GM18499 (cell line): ENCODE results near the gene KATNAL1.
"Not testable (repeated sequence)": the region's sequence is repeated elsewhere in the genome, so short reads cannot be mapped to it uniquely, and the experiment has no call there.

Experiments
- ATAC-seq: cut with Tn5 transposase; IDR thresholded peaks from one replicate; pipeline ENCODE4 v1.9.1; 2021; ENCODE audit warnings: moderate number of reproducible peaks; ENCODE audit not compliant: insufficient read depth, unreplicated experiment

KATNAL1 gene

DNA sequence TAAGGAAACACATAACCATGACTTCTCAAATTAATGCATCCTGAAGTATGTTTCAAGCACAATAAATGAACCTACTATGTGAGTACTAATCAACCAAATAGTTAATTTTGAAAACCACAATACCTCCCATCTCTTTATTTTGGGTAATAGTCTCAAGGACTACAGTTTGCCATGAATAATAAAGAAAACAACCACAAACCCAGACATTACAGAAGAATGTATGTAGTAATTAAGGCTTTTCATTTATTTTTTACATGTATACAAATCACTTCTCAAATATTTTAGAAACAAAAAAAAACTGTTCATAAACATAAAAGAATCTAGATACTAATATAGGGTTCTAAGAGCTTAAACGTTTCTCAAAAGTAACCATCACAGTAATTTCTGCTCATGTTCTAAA is 6.8 kb downstream of the KATNAL1 start:
- no peak for ATAC-seq

DNA sequence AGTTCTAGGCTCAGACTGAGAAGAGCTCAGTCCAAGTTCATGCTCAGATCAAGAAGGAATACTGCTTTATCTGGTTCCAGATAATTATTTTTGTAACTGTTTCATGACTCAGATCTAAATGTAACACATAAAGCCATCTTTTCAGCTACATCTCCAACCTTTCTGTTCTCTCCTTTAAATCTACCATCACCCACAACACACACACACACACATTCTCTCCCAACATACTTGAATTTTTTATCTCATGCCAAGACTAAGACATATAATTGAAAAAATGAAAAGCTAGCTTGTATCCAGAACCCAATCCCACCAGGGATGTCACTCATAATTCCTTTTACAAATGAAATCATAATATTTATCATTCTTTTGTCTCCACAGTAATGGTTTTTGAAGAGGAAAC is 7.6 kb downstream of the KATNAL1 start:
- ATAC-seq, result no peak

DNA sequence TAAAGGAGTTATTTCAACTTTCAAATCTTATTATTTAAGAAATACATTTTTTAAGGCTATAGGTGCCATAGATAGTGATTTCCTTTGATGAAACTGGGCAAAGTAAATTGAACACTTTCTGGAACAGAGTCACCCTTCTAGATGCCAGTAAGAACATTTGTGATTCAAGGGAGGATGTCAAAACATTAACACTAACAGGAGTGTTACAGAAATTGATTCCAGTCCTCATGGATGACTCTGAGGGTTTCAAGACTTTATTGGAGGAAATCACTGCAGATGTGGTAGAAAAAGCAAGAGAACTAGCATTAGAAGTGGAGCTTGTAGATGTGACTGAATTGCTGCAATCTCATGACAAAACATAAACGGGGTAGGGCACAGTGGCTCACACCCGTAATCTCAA is 12.2 kb downstream of the KATNAL1 start:
- no peak for ATAC-seq

DNA sequence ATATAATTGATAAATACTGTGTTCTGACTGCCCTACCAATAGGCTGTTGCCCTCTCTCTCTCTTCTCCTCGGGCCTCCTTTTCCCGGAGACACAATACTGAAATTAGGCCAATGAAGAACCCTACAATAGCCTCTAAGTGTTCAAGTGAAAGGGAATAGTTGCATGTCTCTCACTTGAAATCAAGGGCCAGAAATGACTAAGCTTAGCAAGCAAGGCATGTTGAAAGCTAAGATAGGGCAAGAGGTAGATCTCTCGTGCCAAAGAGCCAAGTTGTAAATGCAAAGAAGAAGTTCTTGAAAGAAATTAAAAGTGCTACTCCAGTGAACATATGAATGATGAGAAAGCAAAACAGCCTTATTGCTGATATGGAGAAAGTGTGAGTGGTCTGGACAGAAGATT is 13.3 kb downstream of the KATNAL1 start:
- ATAC-seq, result no peak

DNA sequence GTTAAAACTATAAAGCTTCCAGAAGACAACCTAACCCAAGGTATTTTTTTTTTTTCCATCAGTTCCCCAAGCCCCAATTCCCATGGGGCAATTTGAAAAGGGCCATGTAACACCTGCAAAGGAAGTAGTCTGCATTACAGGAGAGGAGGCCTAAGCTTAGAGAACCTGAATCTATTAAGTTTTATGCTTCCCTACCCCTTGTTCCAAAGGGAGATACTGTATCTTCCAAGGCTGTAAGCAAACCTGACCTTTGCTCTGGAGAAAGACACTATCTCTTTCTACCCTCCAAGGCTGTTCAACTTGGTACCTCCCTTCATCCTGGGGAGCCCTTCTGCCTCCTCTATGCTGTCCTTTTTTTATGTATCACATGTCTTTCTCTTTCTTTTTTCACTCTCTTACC is 15.0 kb downstream of the KATNAL1 start:
- no peak for ATAC-seq

DNA sequence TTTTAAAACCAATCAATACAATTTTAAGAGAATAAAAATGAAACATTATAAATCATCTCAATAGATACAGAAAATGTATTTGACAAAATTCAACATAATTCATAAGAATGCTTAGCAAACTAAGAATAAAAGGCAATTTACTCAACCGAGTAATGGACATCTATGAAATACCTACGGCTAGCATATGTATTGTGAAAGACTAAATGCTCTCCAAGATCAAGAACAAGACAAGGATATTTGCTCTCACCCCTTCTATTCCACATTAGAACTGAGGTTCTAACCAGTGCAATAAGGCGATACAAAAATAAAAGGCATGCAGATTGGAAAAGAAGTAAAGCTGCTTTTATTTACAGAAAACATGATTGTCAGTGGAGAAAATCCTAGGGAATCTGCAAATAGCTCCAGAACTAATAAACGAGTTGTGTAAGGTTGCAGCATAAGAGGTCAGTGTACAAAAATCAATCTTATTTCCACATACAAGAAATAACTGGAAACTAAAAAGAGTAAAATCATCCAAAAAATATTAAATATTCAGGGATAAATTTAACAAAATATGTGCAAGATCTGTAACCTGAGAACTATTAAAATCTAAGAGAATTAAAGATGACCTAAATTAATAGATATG is 16.4 kb downstream of the KATNAL1 start:
- ATAC-seq, result no peak

DNA sequence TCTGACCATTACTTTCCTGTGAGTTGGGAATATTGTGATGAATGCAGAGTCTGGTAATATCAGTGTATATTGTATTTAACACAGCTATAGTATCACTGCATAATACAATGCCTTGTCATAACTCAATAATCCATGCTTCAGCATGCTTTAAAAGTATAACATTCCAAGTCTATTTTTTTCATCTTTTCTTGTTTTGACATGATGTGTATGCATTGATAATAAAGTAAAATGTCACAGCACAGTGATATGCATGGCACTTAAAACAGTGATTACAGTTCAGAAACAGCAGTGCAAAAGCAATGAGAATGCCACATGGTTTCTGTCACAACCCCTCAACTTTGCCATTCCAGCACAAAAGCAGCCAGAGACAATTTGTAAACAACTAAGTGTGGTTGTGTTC is 17.8 kb downstream of the KATNAL1 start:
- no peak for ATAC-seq

DNA sequence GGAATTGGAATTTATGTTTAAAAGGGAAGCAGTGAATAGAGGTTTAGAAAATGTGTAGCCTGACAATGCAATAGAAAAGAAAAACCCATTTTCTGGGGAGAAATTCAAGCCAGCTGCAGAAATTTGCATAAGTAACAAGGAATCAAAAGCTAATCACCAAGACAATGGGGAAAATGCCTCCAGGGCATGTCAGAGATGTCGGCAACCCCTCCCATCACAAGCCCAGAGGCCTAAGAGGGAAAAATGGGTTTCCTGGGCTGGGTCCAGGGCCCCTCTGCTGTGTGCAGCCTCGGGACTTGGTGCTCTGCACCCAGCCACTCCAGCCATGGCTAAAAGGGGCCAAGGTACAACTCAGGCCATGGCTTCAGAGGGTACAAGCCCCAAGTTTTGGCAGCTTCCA is 21.3 kb downstream of the KATNAL1 start:
- ATAC-seq, result not testable (repeated sequence)

DNA sequence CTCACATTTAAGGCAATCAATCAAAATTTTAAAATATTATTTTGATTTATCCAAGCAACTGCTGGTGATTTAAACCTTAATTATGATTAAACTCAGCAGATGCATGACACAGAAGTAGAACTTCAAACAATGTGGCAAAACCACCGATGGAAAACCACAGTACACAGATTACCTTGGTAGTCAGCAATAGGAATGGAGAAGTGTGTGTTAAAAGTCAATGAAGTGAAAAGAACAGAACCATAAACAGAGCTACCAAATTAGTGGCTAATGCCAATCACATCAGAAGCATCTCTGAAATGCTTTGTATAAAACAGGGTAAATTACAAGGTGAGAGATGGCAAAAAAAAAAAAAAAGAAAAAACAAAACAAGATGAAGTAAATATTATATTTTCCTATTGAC is 31.2 kb downstream of the KATNAL1 start:
- ATAC-seq, result no peak

DNA sequence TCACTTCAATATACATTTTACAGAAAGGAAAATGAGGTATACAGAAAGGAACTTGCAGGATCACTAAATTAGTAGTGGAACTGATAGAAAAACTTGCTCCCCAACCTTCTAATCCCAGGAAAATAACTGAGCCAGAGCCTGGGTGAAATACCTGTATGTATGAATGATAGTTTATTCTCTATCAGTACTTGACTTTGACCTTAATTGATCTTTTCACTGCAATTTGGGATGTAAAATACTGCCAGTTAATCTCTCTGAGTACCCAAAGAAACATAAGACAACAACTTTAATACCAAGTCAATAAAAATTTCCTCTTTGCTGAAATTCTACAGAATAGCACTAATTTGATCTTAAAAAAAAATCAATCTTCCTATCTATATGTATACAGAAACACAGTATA is 33.3 kb downstream of the KATNAL1 start:
- ATAC-seq, result no peak

DNA sequence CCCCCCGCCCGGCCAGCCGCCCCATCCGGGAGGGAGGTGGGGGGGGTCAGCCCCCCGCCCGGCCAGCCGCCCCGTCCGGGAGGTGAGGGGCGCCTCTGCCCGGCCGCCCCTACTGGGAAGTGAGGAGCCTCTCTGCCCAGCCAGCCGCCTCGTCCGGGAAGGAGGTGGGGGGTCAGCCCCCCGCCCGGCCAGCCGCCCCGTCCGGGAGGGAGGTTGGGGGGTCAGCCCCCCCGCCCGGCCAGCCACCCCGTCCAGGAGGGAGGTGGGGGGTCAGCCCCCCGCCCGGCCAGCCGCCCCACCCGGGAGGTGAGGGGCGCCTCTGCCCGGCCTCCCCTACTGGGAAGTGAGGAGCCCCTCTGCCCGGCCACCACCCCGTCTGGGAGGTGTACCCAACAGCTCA is 37.3 kb downstream of the KATNAL1 start:
- not testable (repeated sequence) for ATAC-seq

DNA sequence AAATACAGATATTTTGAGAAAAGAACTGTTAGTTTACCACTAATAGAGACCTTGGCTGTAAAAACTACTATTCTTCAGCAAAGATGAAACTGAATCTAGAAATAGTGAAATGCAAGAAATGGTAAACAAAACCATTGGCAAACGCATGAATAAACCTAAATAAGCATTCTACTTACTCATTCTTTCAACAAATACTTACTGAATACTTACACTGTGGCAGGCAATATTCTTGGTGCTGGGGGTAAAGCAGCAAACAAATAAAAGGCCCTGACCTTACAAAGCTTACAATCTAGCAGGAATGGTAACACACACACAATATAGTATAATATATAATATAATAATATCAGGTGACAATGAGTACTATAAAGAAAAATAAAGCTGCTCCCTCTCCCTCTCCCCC is 38.7 kb downstream of the KATNAL1 start:
- no peak for ATAC-seq

DNA sequence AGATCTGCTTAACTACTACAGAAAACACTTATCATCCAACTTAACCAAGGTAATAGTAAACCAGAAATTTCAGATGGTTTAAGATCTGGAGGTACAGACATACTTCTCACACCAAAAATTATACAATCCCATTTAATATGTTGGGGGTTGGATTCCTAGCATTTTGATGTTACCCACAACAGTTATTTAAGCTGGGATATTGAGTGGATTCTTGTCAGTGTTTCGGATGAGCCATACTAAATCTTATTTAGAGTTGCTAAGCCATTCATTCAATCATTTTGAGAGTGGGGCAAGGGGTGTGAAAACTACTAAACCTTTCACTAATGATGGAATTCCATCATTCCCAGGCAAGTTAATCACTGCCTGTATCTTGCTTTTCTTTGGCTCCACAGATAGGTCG is 40.6 kb downstream of the KATNAL1 start:
- no peak for ATAC-seq

DNA sequence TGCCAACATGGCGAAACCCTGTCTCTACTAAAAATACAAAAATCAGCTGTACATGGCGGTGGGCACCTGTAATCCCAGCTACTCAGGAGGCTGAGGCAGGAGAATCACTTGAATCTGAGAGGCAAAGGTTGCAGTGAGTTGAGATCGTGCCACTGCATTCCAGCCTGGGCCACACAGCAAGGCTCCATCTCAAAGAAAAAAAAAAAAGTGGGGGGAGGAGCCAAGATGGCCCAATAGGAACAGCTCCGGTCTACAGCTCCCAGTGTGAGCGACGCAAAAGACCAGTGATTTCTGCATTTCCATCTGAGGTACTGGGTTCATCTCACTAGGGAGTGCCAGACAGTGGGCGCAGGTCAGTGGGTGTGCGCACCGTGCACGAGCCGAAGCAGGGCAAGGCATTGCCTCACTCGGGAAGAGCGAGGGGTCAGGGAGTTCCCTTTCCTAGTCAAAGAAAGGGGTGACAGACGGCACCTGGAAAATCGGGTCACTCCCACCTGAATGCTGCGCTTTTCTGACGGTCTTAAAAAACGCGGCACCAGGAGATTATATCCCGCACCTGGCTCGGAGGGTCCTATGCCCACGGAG is 48.1 kb downstream of the KATNAL1 start:
- not testable (repeated sequence) for ATAC-seq

DNA sequence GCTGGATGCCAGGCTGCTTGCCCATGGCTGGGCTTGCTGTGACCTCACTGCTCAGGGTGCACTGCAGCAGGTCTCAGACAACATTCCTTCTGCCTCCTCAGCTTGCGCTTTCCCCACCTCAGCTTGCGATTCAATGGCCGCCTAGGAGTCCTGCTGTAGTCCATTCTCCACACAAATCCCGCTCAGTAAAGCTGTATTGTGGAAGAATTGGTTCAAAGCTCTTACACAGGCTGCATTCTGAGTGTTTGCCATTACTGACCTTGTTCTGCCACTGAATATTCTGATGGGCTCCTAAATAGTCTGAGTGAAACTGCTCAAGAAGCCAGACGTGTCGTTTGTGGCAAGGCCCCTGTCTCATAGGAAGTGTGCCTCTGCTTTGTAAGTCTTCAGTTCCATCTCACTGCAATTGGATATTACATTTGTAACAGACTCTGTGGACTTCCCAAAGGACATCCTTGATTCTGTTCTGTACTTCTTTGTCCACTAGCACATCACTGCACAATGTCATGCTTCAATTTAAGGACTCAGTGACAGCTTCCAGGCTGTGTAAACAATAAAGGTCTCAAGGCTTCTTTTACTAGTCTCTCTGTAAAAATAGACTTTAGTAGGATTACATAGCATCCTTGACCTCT is 49.8 kb downstream of the KATNAL1 start:
- ATAC-seq, result no peak

DNA sequence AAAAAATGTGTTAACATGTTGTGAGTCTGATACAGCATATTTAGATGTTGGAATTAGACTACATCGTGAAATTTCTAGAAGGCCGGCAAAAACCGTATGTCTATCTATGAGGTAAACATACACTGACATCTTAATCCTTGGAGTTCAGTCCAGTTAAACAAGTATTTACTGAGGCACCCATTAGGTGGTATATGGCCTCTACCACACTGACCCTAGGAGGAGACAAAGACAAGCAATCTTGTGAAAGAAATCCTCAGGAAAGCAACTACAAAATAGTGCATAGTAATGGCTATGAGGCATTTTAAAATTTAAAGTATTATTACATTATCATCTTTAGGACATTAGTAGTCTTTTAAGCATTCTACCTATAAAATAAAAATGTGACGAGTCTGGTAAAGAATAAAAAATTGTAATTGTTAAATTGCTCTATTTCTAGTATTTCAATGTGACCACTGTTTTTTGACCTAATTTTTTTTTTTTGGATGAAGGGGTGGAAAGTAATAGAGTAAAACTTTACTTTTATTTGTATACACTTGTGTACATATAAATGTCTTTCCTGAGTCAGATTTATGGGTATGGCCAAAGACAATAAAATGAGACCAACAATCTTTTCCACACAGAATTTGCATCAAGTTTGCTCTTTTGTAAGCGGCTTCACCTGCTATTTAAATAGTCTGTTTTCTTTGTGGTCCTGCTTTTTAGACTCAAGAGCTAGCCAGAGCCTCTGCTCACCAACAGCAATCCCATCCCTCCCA is 50.5 kb downstream of the KATNAL1 start:
- no peak for ATAC-seq

DNA sequence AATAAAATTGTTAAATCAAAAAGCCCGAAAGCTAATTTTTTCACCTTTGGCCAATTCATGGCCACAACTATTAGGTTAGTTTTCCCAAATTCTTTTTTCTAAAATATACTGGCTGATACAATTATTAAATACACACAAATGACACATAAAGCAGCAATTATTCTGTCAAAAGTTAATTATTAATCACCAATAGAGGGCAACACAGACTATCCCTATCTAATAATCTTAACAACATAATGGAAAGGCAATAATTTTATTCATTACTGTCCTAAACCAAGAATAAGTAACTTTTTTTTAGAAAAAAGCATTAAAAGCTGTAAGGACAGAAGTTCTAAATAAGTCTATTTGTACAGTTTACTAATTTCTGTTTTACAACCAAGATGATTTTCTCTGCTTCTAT is 51.7 kb downstream of the KATNAL1 start:
- ATAC-seq, result no peak

DNA sequence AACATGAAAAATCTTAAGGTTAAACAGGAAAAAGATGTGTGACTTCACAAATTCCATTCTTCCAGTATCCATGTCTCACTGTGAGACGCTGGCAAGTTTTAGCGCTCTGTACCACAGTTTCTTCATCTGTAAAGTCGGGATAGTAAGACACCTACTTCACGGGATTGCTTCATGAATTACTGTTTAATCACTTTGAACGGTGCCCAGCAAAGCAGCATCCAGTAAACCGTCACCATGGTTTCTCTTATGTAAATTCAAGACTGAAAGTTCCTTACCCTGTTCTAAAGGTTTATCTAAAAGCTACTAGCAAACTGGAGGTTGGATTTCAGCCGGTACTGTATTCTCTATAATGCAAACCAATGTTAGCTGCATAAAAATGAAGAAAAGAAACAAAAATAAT is 53.5 kb downstream of the KATNAL1 start:
- ATAC-seq, result no peak

DNA sequence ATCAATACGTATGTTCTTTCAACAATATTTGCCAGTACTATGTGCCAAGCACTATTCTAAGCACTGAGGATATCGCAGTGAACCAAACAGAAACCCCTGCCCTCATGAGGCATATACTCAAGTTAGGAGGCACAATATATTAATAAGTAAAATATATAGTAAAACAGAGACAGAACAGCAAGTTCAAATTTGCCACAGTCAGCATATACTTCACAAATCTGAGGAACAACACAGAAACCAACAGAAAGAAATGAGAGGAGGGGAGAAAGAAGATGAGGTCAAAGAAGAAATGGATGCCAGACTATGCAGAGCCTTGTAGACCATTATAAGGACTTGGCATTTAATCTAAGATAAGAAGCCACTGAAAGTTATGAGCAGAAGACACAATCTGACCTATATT is 59.9 kb downstream of the KATNAL1 start:
- no peak for ATAC-seq

DNA sequence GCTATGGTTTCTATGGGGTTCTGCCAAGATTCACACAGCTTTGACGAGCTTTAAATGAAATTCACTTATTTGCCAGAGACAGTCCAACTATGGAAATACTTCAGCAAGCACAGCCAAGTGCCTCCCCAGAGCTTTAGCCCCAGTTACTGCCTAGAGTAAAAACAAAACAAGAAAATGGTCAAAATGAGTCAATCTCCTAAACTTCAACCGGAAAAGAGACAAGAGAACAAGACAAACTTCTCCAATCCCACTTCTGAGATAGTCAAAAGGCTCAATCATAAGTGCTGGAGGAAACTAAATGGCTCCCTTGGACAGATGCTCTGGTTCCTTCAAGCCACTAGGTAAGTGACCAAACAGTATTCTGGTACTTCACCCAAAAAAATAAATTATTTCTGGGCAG is 65.8 kb downstream of the KATNAL1 start:
- no peak for ATAC-seq

DNA sequence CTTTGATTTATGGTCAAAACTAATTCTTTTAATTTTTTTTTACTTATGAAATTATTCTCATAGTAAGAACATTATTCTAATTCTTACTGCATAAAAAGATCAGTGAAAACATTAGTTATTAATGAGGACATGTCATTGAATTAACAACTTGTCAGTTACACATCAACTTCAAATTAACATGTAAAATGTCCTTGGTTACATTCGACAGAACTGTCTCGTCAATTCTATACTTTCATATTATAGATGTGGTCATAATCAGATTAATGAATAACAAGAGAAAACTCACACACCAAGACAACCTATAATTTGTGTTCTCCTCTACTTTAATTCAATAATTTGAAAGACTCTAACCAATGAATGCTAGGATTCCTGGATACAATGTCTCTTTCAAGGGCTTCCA is 66.7 kb downstream of the KATNAL1 start:
- no peak for ATAC-seq
